ENCODE measurements around the gene DDOST.

The DDOST gene

GRCh38 chr1:20661207-20662109, at the start of gene DDOST:
DDOST (minus strand) TSS chr1:20661369; CDS start chr1:20661350, 19 bp downstream.
- DNase-seq = peak; percentile 97

- DNase-seq = no peak
Observed at GRCh38 chr1:20710469-20711284, 49.5 kb upstream of the DDOST start.

GRCh38 chr1:20709868-20710267, 48.7 kb upstream of the DDOST start:
- DNase-seq = no peak

DNA sequence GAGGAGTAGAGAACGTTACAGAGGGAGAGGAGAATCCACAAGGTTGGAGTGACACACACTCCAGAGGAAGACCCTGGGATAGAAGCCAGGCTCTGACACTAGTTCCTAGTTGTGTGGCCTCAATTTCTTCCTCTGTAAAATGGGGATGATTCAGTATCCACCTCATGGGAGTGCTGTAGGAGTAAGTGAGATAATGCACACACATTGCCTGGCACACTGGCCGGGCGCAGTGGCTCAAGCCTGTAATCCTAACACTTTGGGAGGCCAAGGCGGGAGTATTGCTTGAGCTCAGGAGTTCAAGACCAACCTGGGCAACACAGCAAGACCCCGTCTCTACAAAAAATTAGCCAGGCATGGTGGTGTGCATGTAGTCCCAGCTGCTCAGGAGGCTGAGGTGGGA, 47.7 kb upstream of the DDOST start:
- no peak for DNase-seq

DNA sequence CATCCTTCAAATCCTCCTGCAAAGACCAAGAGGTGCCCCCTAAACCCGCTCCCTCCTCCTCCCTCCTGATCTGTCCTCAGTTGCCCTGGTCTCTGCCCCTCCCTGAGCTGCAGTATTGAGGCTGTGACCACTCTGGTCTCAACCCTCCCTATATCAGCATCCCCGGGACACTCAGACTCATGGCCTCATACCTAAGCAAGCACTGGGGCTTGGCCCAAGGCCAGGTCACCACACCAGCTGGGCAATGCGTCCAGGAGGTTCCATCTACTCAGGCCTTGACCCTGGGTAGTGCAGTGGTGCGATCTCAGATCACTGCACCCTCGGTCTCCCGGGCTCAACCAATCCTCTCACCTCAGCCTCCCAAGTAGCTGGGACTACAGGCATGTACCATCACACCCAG, 46.9 kb upstream of the DDOST start:
- no peak for DNase-seq

GRCh38 chr1:20706841-20707240, 45.7 kb upstream of the DDOST start:
- no peak for DNase-seq

DNA sequence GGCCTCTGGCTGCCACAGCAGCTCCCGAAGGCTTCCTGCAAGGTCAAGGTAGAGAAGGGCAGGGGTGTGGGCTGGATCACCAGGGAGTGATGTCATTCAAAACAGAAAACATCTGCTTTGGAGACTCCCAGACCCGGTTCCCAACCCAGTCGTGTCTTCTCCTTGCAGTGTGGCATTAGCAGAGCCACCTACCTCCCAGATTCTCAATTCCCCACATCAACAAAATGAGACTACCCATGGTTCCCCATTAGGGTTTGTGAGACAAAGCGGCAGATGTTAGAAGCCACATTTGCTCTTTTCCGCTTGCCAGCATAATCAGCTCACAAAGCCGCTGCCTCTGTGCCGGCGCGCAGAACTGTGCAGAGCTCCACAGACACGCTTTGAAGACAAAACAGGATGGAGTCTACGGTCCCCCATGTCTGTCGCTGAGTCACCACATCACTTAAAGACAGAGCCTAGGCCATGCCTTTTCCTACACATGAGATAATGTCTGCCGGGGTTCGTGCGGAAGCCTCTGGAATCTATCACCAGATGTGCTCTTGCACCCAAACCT, 44.1 kb upstream of the DDOST start:
- no peak for DNase-seq

DNA sequence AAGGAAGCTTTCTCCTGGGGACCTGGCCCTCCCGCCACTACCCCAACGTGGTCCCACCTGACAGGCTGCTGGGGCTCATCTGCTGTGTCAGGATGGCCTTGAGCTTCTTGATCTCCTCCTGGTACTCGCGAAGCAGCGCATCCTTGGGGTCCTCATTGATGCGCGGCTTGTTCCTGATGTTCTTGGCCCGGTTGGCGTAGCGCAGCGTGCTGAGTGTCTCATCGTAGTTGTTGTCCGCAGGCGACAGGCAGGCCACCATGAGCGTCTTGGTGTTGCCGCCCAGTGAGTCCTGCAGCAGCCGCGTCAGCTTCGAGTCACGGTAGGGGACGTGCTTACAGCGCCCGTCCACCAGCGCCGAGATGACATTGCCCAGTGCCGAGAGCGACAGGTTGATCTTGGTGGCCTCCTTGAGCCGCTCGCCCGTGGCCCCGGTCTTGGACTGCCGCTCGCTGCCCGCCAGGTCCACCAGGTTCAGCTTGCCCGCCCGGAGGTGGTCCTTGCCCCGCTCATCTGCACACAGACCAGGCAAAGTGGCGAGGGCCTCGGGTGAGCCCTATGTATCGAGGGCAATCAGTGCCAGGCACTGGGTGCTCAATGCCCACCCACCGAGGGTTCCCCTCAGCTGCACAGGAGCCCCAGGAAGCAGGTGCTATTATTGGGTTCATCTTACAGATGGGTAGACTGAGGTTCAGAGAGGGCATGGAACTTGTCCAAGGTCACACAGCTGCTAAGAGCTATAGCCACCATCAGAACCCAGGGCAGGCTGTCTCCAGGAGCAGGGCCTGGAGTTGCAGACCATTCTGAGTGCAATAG, 43.4 kb upstream of the DDOST start:
- no peak for DNase-seq

DNA sequence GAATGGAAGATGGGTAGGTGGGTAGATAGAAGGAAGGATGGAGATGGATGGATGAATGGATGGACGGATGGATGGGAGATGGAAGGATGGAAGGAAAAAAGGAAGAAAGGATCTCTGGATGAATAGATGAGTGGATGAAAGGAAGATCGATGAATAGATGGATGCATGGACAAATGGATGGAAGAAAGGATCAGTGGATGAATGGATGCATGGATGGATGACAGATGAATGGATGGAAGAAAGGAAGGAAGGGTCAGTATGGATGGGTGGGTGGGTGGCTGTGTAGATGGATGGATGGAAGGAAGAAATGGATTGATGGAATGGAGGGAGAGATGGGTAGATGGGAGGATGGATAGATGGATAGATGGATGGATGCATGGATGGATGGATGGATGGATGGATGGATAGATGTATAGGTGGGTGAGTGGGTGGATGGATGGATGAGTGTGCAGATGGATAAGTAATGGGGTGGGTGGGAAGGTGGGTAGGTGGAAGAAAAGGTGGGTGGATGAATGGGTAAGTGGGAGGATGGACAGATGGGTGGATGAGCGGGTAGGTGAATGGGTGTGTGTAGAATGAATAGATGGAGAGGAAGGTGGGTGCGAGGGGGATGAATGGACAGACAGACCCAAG, 42.1 kb upstream of the DDOST start:
- DNase-seq = no peak

GRCh38 chr1:20702416-20702815, 41.2 kb upstream of the DDOST start:
- DNase-seq = no peak

DNA sequence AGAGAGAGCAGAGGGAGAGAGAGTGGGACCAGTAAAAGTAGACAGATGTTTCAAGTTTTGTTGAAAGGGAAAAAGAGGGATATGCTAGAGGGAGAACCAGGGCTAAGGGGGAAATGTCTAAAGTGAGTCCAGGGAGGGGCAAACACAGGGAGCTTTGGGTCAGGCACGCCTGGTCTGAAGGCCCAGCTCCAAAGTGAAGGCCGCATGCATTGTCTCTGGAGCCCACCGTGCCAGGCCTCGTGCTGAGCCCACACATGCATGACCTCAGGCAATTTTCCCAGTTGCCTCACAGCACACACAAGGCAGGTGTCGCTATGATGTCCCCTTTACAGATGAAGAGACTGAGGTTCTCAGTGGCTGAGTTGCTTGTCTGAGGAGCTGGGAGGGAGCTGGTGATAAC, 40.7 kb upstream of the DDOST start:
- DNase-seq = no peak

- no peak for DNase-seq
Observed at GRCh38 chr1:20701446-20701845, 40.3 kb upstream of the DDOST start.

GRCh38 chr1:20700636-20701215, 39.6 kb upstream of the DDOST start:
- no peak for DNase-seq

GRCh38 chr1:20699558-20699957, 38.4 kb upstream of the DDOST start:
- no peak for DNase-seq

GRCh38 chr1:20698195-20698910, 37.2 kb upstream of the DDOST start:
- no peak for DNase-seq

- DNase-seq = no peak
Observed at GRCh38 chr1:20697563-20697962, 36.4 kb upstream of the DDOST start.

DNA sequence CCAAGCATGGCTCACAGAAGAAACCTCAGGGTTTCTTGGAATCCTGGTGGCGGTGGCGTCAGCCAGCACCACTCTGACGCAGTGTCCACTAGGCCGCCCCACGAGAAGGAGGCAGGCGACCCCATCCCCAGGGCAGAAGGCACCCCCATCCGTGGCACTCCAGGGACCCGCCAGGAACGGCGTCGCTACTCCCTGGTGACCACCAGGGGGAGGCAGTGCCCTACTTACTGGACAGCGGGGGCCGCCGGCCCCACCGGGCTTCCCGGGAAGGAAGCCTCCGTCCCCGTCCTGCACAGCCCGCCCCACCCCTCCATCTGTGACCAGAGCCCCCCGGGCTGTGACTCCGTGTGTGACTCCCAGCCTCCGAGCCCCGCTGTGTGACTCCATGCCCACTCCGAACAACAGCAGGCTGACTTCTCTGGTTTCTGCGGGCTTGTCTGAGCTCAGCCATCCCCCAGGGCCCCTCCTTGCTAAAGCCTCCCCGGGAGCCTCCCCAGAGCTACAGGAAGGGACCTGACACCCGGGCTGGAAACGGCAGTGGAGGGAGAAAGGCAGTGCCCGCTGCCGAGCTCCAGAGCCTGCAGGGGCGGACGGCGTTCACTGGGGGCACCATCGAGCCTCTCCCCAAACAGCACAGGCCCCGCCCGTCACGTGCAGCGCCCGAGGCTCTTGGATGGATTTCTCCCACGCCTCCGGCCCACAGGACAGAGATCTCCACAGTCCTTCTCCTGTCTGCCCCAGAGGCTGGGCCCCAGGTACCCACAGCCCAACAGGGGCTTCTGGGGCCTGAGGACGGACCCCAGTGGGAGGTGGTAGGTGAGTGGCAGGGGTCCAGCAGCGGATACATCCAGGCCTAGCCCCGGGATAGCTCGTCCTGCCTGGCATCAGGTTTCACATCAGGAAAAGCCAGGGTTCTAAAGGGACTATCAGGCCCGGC, 35.5 kb upstream of the DDOST start:
- DNase-seq = peak; percentile 78

- DNase-seq = no peak
Observed at GRCh38 chr1:20695515-20695914, 34.3 kb upstream of the DDOST start.

DNA sequence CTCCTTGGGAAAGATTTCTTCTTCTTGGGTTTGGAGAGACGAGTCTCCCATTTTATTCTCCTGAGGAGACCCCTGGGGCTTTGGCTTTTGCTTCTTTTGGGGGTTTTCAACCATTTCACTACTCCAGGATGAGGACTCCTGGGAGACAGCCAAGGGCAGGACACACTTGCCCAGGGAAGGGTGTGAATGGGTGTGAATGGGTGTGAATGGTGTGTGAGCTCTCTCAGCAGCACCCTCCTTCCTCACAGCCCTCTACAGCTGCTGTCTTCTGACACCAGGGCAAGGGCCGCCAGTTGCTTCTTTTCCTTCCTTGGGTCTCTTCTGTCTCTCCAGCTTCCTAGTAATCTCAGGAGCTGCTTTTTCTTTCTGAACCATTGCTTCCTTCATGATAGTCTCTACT, 32.5 kb upstream of the DDOST start:
- DNase-seq = no peak

- no peak for DNase-seq
Observed at GRCh38 chr1:20691872-20692271, 30.7 kb upstream of the DDOST start.
